GM18505 (cell line): Measurements from ENCODE around the gene ITPKC.

Source experiments
- ATAC-seq: cut with Tn5 transposase; IDR thresholded peaks from one replicate; pipeline ENCODE4 v1.9.1; 2021; ENCODE audit not compliant: unreplicated experiment
- POLR2A ChIP-seq: IDR thresholded peaks from 4 replicates; pipeline ENCODE4 v1.6.1; 2011; ENCODE audit warnings: borderline replicate concordance; ENCODE audit not compliant: insufficient read depth, insufficient read length; ENCODE audit errors: extremely low read depth

Gene ITPKC

GRCh38 chr19:40685016-40685526 lies 31.8 kb upstream of the ITPKC start:
- no peak for ATAC-seq

GRCh38 chr19:40685563-40685962 lies 31.3 kb upstream of the ITPKC start:
- no peak for TF ChIP-seq POLR2A
- no peak for ATAC-seq

More at GRCh38 chr19:40685016-40685526, 31.8 kb upstream of the ITPKC start:
- no peak for TF ChIP-seq POLR2A

- no peak for ATAC-seq
- no peak for TF ChIP-seq POLR2A
These were observed 29.9 kb upstream of the ITPKC start for GRCh38 chr19:40686882-40687524.

- no peak for ATAC-seq
- no peak for TF ChIP-seq POLR2A
These were observed 29.3 kb upstream of the ITPKC start for GRCh38 chr19:40687525-40688016.

GRCh38 chr19:40688309-40688708 lies 28.6 kb upstream of the ITPKC start:
- no peak for TF ChIP-seq POLR2A
- ATAC-seq = no peak

GRCh38 chr19:40688987-40689338 lies 27.9 kb upstream of the ITPKC start:
- TF ChIP-seq POLR2A = no peak
- ATAC-seq = no peak

GRCh38 chr19:40689339-40690049 lies 27.4 kb upstream of the ITPKC start:
- no peak for ATAC-seq
- TF ChIP-seq POLR2A = no peak

GRCh38 chr19:40690050-40690692 lies 26.7 kb upstream of the ITPKC start, which contains the start of gene NUMBL:
Gene NUMBL (minus strand): TSS chr19:40690651. CDS start chr19:40690483, 168 bp downstream.
- no peak for TF ChIP-seq POLR2A
- ATAC-seq = no peak

GRCh38 chr19:40690693-40691420 lies 26.1 kb upstream of the ITPKC start:
- ATAC-seq = peak; percentile 65
- TF ChIP-seq POLR2A = peak; percentile 62

- TF ChIP-seq POLR2A = no peak
- no peak for ATAC-seq
These were observed 25.3 kb upstream of the ITPKC start for GRCh38 chr19:40691421-40692211.

GRCh38 chr19:40692212-40692551 lies 24.7 kb upstream of the ITPKC start:
- ATAC-seq = no peak
- no peak for TF ChIP-seq POLR2A

- no peak for ATAC-seq
These were observed 23.6 kb upstream of the ITPKC start for GRCh38 chr19:40693150-40693788.

More at GRCh38 chr19:40693150-40693788, 23.6 kb upstream of the ITPKC start:
- no peak for TF ChIP-seq POLR2A
